Stimulated activated CD8-positive, alpha-beta memory T cell treated with anti-CD3 and anti-CD28 coated beads, Interleukin-12 subunit alpha, Interleukin-12 subunit beta, amount 100 ng/mL, for 1 hour (primary cell): ENCODE data around the gene PIP4K2A.
"Not testable (repeated sequence)": the region's sequence is repeated elsewhere in the genome, so short reads cannot be mapped to it uniquely, and the experiment has no call there.

Source experiments
- DNase-seq: peaks from one replicate; pipeline ENCODE4 v3.0.0-alpha.2; 2020; ENCODE audit warnings: low read depth

The PIP4K2A gene

GRCh38 chr10:22508214-22508613, 206.2 kb downstream of the PIP4K2A start:
- DNase-seq, result not testable (repeated sequence)

GRCh38 chr10:22505911-22506685, 208.3 kb downstream of the PIP4K2A start:
- peak; percentile 21 for DNase-seq

GRCh38 chr10:22504766-22505165, 209.6 kb downstream of the PIP4K2A start:
- no peak for DNase-seq

GRCh38 chr10:22503315-22504088, 210.9 kb downstream of the PIP4K2A start:
- DNase-seq, result no peak

GRCh38 chr10:22501863-22502262, 212.5 kb downstream of the PIP4K2A start:
- no peak for DNase-seq

- DNase-seq, result no peak
These were observed 213.0 kb downstream of the PIP4K2A start for GRCh38 chr10:22501413-22501812.

GRCh38 chr10:22500656-22501340, 213.6 kb downstream of the PIP4K2A start:
- no peak for DNase-seq

GRCh38 chr10:22499973-22500372, 214.4 kb downstream of the PIP4K2A start:
- not testable (repeated sequence) for DNase-seq

- no peak for DNase-seq
These were observed 219.0 kb downstream of the PIP4K2A start for GRCh38 chr10:22495396-22495795.

- DNase-seq, result no peak
These were observed 220.4 kb downstream of the PIP4K2A start for GRCh38 chr10:22494007-22494406.

GRCh38 chr10:22491931-22492615, 222.3 kb downstream of the PIP4K2A start:
- DNase-seq, result no peak

GRCh38 chr10:22491480-22491879, 222.9 kb downstream of the PIP4K2A start:
- DNase-seq, result no peak

GRCh38 chr10:22489975-22490374, 224.4 kb downstream of the PIP4K2A start:
- DNase-seq, result no peak

- DNase-seq, result no peak
These were observed 224.9 kb downstream of the PIP4K2A start for GRCh38 chr10:22489467-22489866.

- no peak for DNase-seq
These were observed 227.9 kb downstream of the PIP4K2A start for GRCh38 chr10:22486431-22486830.
